PC-3 (cell line): ENCODE measurements around the gene ASB2. TPM values are rescaled to one million over a fixed set of nuclear protein-coding genes. Genes with fewer than 3 reads are reported as not detected.

Experiments used
- ATAC-seq: fragments of 200-7000 bp; cut with Tn5 transposase; 2 replicates; pipeline ENCODE4 v1.9.1; 2020; ENCODE audit warnings: mild to moderate bottlenecking, moderate library complexity
- BruUV-seq: library from RNA; stranded (reverse); fragments of 400-500 nt; replicated peaks from 2 replicates; lab custom pipeline; 2021; lab: Mats Ljungman, UMichigan
- CTCF ChIA-PET: fragments of 300-600 bp; sonication (Branson Sonifier 250); formaldehyde crosslinking; loops from one replicate; lab custom pipeline; 2022; ENCODE audit warnings: antibody characterized with exemption; lab: Charles Lee
- POLR2A ChIA-PET: fragments of 300-600 bp; sonication (Branson Sonifier 250); formaldehyde crosslinking; loops from one replicate; lab custom pipeline; 2022; ENCODE audit warnings: antibody characterized with exemption; ENCODE audit not compliant: unreplicated experiment; lab: Charles Lee
- DNase-seq: peaks from one replicate; pipeline ENCODE4 v3.0.0-alpha.2; 2015
- H2AFZ ChIP-seq: fragments of 300-600 bp; sonication (generic); 2 replicates; pipeline ENCODE4 v1.6.0; 2016; ENCODE audit warnings: antibody characterized with exemption, low read length
- H3F3A ChIP-seq: fragments of 300-600 bp; sonication (generic); one replicate; pipeline ENCODE4 v1.6.0; 2017; ENCODE audit warnings: antibody characterized with exemption, low read length, control low read depth, mild to moderate bottlenecking; ENCODE audit not compliant: unreplicated experiment
- H3K27ac ChIP-seq: fragments of 300-600 bp; sonication (generic); 2 replicates; pipeline ENCODE4 v1.5.1; 2016; ENCODE audit warnings: mild to moderate bottlenecking, low read length
- H3K27me3 ChIP-seq: fragments of 300-600 bp; sonication (generic); 2 replicates; pipeline ENCODE4 v1.6.1; 2016; ENCODE audit warnings: low read length, mixed read lengths
- H3K36me3 ChIP-seq: fragments of 300-600 bp; sonication (generic); 2 replicates; pipeline ENCODE4 v1.6.1; 2016; ENCODE audit warnings: low read depth, mixed run types, low read length, mixed read lengths
- H3K4me1 ChIP-seq: fragments of 300-600 bp; sonication (generic); 2 replicates; pipeline ENCODE4 v1.5.1; 2016; ENCODE audit warnings: low read length; ENCODE audit not compliant: insufficient read depth
- H3K4me2 ChIP-seq: fragments of 300-600 bp; sonication (generic); 2 replicates; pipeline ENCODE4 v1.6.0; 2016; ENCODE audit warnings: low read length
- H3K4me3 ChIP-seq: fragments of 300-600 bp; sonication (generic); 2 replicates; pipeline ENCODE4 v1.5.1; 2016; ENCODE audit warnings: mild to moderate bottlenecking, low read length, mixed read lengths
- H3K79me2 ChIP-seq: fragments of 300-600 bp; sonication (generic); 2 replicates; pipeline ENCODE4 v1.6.1; 2017; ENCODE audit warnings: low read length, mixed read lengths
- H3K9ac ChIP-seq: fragments of 300-600 bp; sonication (generic); 2 replicates; pipeline ENCODE4 v1.6.0; 2016; ENCODE audit warnings: mild to moderate bottlenecking, low read length
- H3K9me2 ChIP-seq: fragments of 300-600 bp; sonication (generic); replicated peaks from 2 replicates; pipeline ENCODE4 v1.6.1; 2016; ENCODE audit warnings: mixed run types, low read length, mixed read lengths
- H3K9me3 ChIP-seq: fragments of 300-600 bp; sonication (generic); 2 replicates; pipeline ENCODE4 v1.6.1; 2016; ENCODE audit warnings: low read length, mixed read lengths
- H4K20me1 ChIP-seq: fragments of 300-600 bp; sonication (generic); 2 replicates; pipeline ENCODE4 v1.6.1; 2016; ENCODE audit warnings: low read length, mixed read lengths
- EZH2 ChIP-seq: fragments of 300-600 bp; sonication (generic); IDR thresholded peaks from one replicate; pipeline ENCODE4 v1.6.1; 2017; ENCODE audit warnings: antibody characterized with exemption, mild to moderate bottlenecking, low read length; ENCODE audit not compliant: unreplicated experiment
- EZH2phosphoT487 ChIP-seq: fragments of 300-600 bp; sonication (generic); IDR thresholded peaks from 2 replicates; pipeline ENCODE4 v1.6.1; 2018; ENCODE audit warnings: mild to moderate bottlenecking, antibody characterized with exemption, low read length, borderline replicate concordance
- intact Hi-C: fragments of 100-400 bp; cut with micrococcal nuclease; formaldehyde crosslinking; loops from 2 replicates; pipeline ENCODE4 v1.9.0; 2023
- total RNA-seq: library from RNA; depleted of rRNA; stranded (reverse); fragments of >200 nt; gene quantifications from 2 replicates; pipeline ENCODE4 v1.2.3, GENCODE V29; 2014
- TF ChIP-seq, protein P1 (sequence below): fragments of 300-600 bp; sonication (generic); conservative IDR thresholded peaks from 2 replicates; pipeline ENCODE4 v1.5.1; 2017; ENCODE audit warnings: antibody characterized with exemption, low read depth, mild to moderate bottlenecking, low read length

The ASB2 gene
- total RNA-seq, 1 experiment from 2014 or later, result 0.22 TPM

DNA sequence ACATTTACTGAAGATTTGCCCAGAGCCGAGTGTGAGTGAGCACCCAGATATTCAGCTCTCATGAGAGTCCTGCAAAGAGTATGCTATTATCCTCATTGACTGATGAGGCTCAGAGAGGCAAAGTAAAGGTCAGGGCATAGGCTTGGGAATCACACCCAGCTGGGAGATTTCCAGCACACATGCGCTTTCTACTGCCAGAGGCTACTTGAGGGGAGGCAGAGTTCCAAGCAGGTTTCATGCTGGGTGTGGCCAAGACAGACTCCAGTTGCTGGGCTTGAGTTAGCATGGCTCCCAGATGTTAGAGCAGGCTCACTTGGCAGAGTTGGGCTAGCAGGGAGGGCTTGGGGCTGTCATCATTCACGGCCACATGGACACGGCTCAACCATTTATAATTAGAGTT is 63.6 kb downstream of the ASB2 start:
- H3K4me2 ChIP-seq, result no peak overlapping the region
- BruUV-seq, result no TSS peak
- no peaks in the 10 kb centered on the region for H3K9me2 ChIP-seq
- ChIA-PET POLR2A (no interaction called here), CTCF (no interaction called here)
- no peak overlapping the region for H3K4me3 ChIP-seq
- TF ChIP-seq EZH2, result no peak
- TF ChIP-seq, protein P1, sequence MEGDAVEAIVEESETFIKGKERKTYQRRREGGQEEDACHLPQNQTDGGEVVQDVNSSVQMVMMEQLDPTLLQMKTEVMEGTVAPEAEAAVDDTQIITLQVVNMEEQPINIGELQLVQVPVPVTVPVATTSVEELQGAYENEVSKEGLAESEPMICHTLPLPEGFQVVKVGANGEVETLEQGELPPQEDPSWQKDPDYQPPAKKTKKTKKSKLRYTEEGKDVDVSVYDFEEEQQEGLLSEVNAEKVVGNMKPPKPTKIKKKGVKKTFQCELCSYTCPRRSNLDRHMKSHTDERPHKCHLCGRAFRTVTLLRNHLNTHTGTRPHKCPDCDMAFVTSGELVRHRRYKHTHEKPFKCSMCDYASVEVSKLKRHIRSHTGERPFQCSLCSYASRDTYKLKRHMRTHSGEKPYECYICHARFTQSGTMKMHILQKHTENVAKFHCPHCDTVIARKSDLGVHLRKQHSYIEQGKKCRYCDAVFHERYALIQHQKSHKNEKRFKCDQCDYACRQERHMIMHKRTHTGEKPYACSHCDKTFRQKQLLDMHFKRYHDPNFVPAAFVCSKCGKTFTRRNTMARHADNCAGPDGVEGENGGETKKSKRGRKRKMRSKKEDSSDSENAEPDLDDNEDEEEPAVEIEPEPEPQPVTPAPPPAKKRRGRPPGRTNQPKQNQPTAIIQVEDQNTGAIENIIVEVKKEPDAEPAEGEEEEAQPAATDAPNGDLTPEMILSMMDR, result no peak
- no peak for TF ChIP-seq EZH2phosphoT487
- H3K36me3 ChIP-seq, result no peaks in the 10 kb centered on the region
- no peaks in the 10 kb centered on the region for H3K9me3 ChIP-seq
- H4K20me1 ChIP-seq, result no peaks in the 10 kb centered on the region
- intact Hi-C loops, result no loop called here
- H2AFZ ChIP-seq, result no peak overlapping the region
- H3K27ac ChIP-seq, result no peak overlapping the region
- ATAC-seq (no peak), DNase-seq (no peak)
- H3K4me1 ChIP-seq, result no peaks in the 10 kb centered on the region
- H3K79me2 ChIP-seq, result no peaks in the 10 kb centered on the region
- 0 out of 2 replicates have a peak, but pooled peaks cover 4% of the 10 kb centered on the region for H3K27me3 ChIP-seq
- no peaks in the 10 kb centered on the region for H3F3A ChIP-seq
- no peak overlapping the region for H3K9ac ChIP-seq

DNA sequence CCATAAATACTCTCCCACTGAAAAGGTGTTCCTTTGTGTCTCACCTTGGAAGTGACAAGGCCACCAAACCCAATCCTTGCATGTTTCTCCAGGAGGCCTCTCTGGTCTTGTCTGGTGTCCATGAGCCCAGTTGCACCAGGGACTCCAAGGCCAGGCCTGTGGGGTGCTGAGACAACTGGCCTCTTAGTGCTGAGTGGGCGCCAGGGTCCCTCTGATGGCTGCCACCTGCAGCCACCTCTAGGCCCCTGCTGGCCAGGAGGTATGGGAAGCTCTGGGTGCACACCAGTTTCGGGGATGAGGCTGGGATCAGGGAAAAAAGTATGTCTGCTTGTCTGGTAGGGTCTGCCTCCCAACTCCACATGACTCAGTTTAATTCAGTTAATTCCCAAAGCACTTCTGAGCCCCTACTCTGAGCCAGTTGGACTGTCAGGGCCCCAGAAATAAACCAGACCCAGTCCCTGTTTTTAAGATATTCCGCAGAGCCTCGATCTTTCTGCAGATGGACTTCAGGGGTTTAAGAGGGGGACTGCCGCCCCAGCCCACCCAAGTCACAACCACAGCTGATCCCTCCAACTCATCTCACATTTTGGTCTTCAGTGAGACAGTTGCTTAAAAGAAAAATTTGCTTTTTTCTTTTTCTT is 64.3 kb downstream of the ASB2 start:
- no peaks in the 10 kb centered on the region for H4K20me1 ChIP-seq
- H3K9me2 ChIP-seq, result no peaks in the 10 kb centered on the region
- DNase-seq (no peak), ATAC-seq (no peak)
- ChIA-PET CTCF (no interaction called here), POLR2A (no interaction called here)
- no peaks in the 10 kb centered on the region for H3K4me1 ChIP-seq
- no peak overlapping the region for H2AFZ ChIP-seq
- TF ChIP-seq, protein P1, result no peak
- H3F3A ChIP-seq, result no peaks in the 10 kb centered on the region
- no peak overlapping the region for H3K4me3 ChIP-seq
- BruUV-seq, result no TSS peak
- no peaks in the 10 kb centered on the region for H3K36me3 ChIP-seq
- H3K27me3 ChIP-seq, result 0 out of 2 replicates have a peak, but pooled peaks cover 4% of the 10 kb centered on the region
- no peak overlapping the region for H3K27ac ChIP-seq
- H3K9ac ChIP-seq, result no peak overlapping the region
- no peak overlapping the region for H3K4me2 ChIP-seq
- intact Hi-C loops, result no loop called here
- no peaks in the 10 kb centered on the region for H3K9me3 ChIP-seq
- no peaks in the 10 kb centered on the region for H3K79me2 ChIP-seq

- ChIA-PET CTCF (no interaction called here), POLR2A (no interaction called here)
- no peaks in the 10 kb centered on the region for H3F3A ChIP-seq
- H2AFZ ChIP-seq, result no peak overlapping the region
- no peak for TF ChIP-seq EZH2phosphoT487
- TF ChIP-seq EZH2, result no peak
- TF ChIP-seq, protein P1, result no peak
- no peaks in the 10 kb centered on the region for H3K4me1 ChIP-seq
- intact Hi-C loops, result no loop called here
- no TSS peak for BruUV-seq
- no peak overlapping the region for H3K27ac ChIP-seq
- no peaks in the 10 kb centered on the region for H3K9me3 ChIP-seq
- H3K9me2 ChIP-seq, result no peaks in the 10 kb centered on the region
- ATAC-seq (no peak), DNase-seq (no peak)
- peaks cover 14% of the 10 kb centered on the region for H3K27me3 ChIP-seq
- no peak overlapping the region for H3K4me2 ChIP-seq
- H3K9ac ChIP-seq, result no peak overlapping the region
- no peaks in the 10 kb centered on the region for H3K36me3 ChIP-seq
- H3K79me2 ChIP-seq, result no peaks in the 10 kb centered on the region
- no peak overlapping the region for H3K4me3 ChIP-seq
- no peaks in the 10 kb centered on the region for H4K20me1 ChIP-seq
Observed at GRCh38 chr14:93909429-93910128, 66.8 kb downstream of the ASB2 start.
